Smooth muscle cell (in vitro differentiated cells): Measurements from ENCODE around the gene C12orf57. TPM values are rescaled to one million over a fixed set of nuclear protein-coding genes. Genes with fewer than 3 reads are reported as not detected.
A peak's percentile ranks its signal among the peaks of the same experiment; 100 is the strongest.
"Not testable (repeated sequence)": the region's sequence is repeated elsewhere in the genome, so short reads cannot be mapped to it uniquely, and the experiment has no call there.

Source experiments
- DNase-seq: peaks from one replicate; lab custom pipeline; 2025; ENCODE audit not compliant: unreplicated experiment; lab: John Stamatoyannopoulos, UW
- H2AFZ ChIP-seq: fragments of 200-600 bp; sonication (generic); 2 replicates; pipeline ENCODE4 v1.6.0; 2016; ENCODE audit warnings: antibody characterized with exemption, low read depth, mild to moderate bottlenecking
- H3F3A ChIP-seq: fragments of 200-600 bp; sonication (generic); 2 replicates; pipeline ENCODE4 v1.6.0; 2017; ENCODE audit warnings: antibody characterized with exemption, low read depth
- H3K27ac ChIP-seq: fragments of 200-600 bp; sonication (generic); 2 replicates; pipeline ENCODE4 v1.5.1; 2016; ENCODE audit warnings: low read depth, mild to moderate bottlenecking
- H3K27me3 ChIP-seq: fragments of 200-600 bp; sonication (generic); 2 replicates; pipeline ENCODE4 v1.6.1; 2016; ENCODE audit warnings: low read depth, mild to moderate bottlenecking
- H3K36me3 ChIP-seq: fragments of 200-600 bp; sonication (generic); 2 replicates; pipeline ENCODE4 v1.5.1; 2016; ENCODE audit warnings: low read depth
- H3K4me1 ChIP-seq: fragments of 200-600 bp; sonication (generic); 2 replicates; pipeline ENCODE4 v1.5.1; 2016; ENCODE audit warnings: low read depth
- H3K4me2 ChIP-seq: fragments of 200-600 bp; sonication (generic); 2 replicates; pipeline ENCODE4 v1.6.0; 2016; ENCODE audit warnings: mild to moderate bottlenecking
- H3K4me3 ChIP-seq: fragments of 200-600 bp; sonication (generic); 2 replicates; pipeline ENCODE4 v1.5.1; 2016; ENCODE audit warnings: mild to moderate bottlenecking
- H3K79me2 ChIP-seq: fragments of 200-600 bp; sonication (generic); 2 replicates; pipeline ENCODE4 v1.6.0; 2016; ENCODE audit warnings: low read depth, mild to moderate bottlenecking
- H3K9ac ChIP-seq: fragments of 200-600 bp; sonication (generic); 2 replicates; pipeline ENCODE4 v1.6.0; 2016; ENCODE audit warnings: low read depth
- H3K9me3 ChIP-seq: fragments of 200-600 bp; sonication (generic); replicated peaks from 2 replicates; pipeline ENCODE4 v1.5.1; 2016; ENCODE audit warnings: low read depth
- H4K20me1 ChIP-seq: fragments of 200-600 bp; sonication (generic); 2 replicates; pipeline ENCODE4 v1.6.0; 2016; ENCODE audit warnings: low read depth
- WGBS: methylation state at CpG from one replicate; pipeline ENCODE4 v1.1.7; 2016; ENCODE audit warnings: low lambda C conversion rate; 5-methylcytosine and 5-hydroxymethylcytosine counted together
- polyA plus RNA-seq: library from polyadenylated mRNA; unstranded; fragments of >200 nt; fragmentation: Nextera tagmentation; extraction: Ambion mirVana; gene quantifications from 2 replicates; pipeline ENCODE4 v1.2.1, GENCODE V29; 2016
- total RNA-seq: library from RNA; depleted of rRNA; stranded (reverse); fragments of >200 nt; gene quantifications from 2 replicates; pipeline ENCODE4 v1.2.3, GENCODE V29; 2014
- TF ChIP-seq, protein P1 (sequence below): fragments of 200-600 bp; sonication (generic); IDR thresholded peaks from 2 replicates; pipeline ENCODE4 v1.5.1; 2017; ENCODE audit warnings: borderline replicate concordance, mild to moderate bottlenecking, antibody characterized with exemption; ENCODE audit not compliant: insufficient read depth, poor library complexity, severe bottlenecking

C12orf57 gene
- total and polyA plus RNA-seq, 2 experiments from 2014 or later, result 397 to 494 TPM

DNA sequence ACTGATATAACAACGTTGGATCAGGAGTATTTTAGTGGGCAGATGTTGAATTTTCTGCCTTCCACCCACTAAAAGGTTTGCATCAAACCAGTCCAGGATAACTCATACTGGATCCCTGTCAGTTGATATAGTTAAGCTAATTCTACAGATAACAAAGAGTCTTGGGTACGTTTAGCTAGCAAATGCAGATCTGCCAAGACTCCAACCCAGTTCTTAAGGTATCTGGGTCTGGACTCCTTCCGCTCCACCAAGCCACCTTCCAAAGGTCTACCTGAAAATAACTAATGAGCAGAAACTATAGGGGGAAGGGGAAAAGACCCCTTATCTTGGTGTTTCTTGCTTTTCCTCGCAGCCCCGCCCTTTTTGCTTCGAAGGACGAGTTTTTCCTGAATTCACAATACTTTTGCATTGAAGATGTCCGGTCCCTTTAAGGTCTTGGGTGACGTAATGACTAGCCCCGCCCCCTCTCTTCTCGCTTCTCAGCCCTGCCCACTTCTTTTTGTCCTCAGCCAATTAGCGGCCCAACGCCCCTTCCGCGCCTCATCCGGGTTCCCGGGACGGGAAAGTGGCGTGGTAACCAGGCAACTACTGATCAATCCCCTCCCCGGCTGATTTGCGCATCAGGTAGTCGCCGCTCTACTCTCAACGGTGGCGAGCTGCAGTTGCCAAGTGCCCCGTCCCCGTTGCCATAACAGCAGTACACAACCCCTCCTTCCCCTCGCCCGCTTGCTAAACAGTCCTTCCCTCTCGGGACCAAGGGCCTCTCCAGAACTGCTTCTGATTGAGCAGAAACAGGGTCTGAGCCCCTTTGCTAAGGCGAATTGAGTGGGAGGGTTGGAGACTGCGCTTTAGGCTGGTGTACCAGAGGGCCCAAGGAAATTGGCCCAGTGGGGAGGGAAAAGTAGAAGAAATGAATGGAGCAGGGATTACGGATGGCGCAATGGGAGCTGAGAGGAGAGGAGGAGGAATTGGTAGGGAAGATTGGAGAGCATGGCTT, 39.2 kb upstream of the C12orf57 start, which contains the start of gene LRRC23:
LRRC23 (plus strand) TSS at position 543 of the 997 bp plus-strand sequence. CDS start 812 bp downstream, outside the sequence.
- no peaks in the 10 kb centered on the region for H3K79me2 ChIP-seq
- no peaks in the 10 kb centered on the region for H4K20me1 ChIP-seq
- H3K27ac ChIP-seq, result peak within 1 kb of the TSS; percentile 83
- peaks cover 10% of the 10 kb centered on the region for H3K4me1 ChIP-seq
- whole genome bisulfite sequencing, result 7% methylated on average over 34 of the region's 34 CpGs
- TF ChIP-seq, protein P1, sequence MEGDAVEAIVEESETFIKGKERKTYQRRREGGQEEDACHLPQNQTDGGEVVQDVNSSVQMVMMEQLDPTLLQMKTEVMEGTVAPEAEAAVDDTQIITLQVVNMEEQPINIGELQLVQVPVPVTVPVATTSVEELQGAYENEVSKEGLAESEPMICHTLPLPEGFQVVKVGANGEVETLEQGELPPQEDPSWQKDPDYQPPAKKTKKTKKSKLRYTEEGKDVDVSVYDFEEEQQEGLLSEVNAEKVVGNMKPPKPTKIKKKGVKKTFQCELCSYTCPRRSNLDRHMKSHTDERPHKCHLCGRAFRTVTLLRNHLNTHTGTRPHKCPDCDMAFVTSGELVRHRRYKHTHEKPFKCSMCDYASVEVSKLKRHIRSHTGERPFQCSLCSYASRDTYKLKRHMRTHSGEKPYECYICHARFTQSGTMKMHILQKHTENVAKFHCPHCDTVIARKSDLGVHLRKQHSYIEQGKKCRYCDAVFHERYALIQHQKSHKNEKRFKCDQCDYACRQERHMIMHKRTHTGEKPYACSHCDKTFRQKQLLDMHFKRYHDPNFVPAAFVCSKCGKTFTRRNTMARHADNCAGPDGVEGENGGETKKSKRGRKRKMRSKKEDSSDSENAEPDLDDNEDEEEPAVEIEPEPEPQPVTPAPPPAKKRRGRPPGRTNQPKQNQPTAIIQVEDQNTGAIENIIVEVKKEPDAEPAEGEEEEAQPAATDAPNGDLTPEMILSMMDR, result no peak
- H3F3A ChIP-seq, result no peaks in the 10 kb centered on the region
- peak within 1 kb of the TSS; percentile 95 for H3K9ac ChIP-seq
- no peaks in the 10 kb centered on the region for H3K9me3 ChIP-seq
- no peaks in the 10 kb centered on the region for H3K36me3 ChIP-seq
- no peaks in the 10 kb centered on the region for H3K27me3 ChIP-seq
- H3K4me3 ChIP-seq, result peak within 1 kb of the TSS; percentile 77
- peak; percentile 73 for DNase-seq
- peak within 1 kb of the TSS; percentile 98 for H3K4me2 ChIP-seq
- peak within 1 kb of the TSS; percentile 81 for H2AFZ ChIP-seq

- H3K79me2 ChIP-seq, result no peaks in the 10 kb centered on the region
- H3K9ac ChIP-seq, result peak overlapping the region; percentile 95
- peaks cover 10% of the 10 kb centered on the region for H3K4me1 ChIP-seq
- H3K9me3 ChIP-seq, result no peaks in the 10 kb centered on the region
- no peaks in the 10 kb centered on the region for H3K36me3 ChIP-seq
- no peaks in the 10 kb centered on the region for H3F3A ChIP-seq
- DNase-seq, result no peak
- no peaks in the 10 kb centered on the region for H4K20me1 ChIP-seq
- H3K4me3 ChIP-seq, result peak overlapping the region; percentile 77
- H3K27me3 ChIP-seq, result no peaks in the 10 kb centered on the region
- TF ChIP-seq, protein P1, result no peak
- peak overlapping the region; percentile 83 for H3K27ac ChIP-seq
- no peak overlapping the region for H2AFZ ChIP-seq
- 61% methylated on average over 5 of the region's 5 CpGs for WGBS
- peak overlapping the region; percentile 98 for H3K4me2 ChIP-seq
Measured at GRCh38 chr12:6905414-6906040, 38.3 kb upstream of the C12orf57 start.

DNA sequence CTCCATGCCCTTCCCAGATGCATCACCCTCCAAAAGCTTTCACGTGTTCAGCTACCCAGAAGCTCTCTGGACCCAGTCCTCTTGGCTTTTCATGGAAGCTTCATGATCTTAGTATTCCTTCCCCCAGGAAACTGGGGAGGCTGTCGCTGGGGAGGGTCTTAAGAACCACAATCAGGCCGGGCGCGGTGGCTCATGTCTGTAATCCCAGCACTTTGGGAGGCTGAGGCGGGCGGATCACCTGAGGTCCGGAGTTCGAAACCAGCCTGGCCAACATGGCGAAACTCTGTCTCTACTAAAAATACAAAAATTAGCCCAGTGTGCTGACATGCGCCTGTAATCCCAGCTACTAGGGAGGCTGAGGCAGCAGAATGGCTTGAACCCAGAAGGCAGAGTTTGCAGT, 35.7 kb upstream of the C12orf57 start:
- H3K79me2 ChIP-seq, H3K9me3 ChIP-seq, H3F3A ChIP-seq, H3K4me2 ChIP-seq, H4K20me1 ChIP-seq, H3K9ac ChIP-seq, H2AFZ ChIP-seq, H3K27ac ChIP-seq, H3K4me3 ChIP-seq, DNase-seq, H3K27me3 ChIP-seq, H3K36me3 ChIP-seq: not testable (repeated sequence)
- H3K4me1 ChIP-seq, result peaks cover 10% of the 10 kb centered on the region
- WGBS, result 97% methylated on average over 11 of the region's 11 CpGs

- Histone ChIP-seq H3K79me2 (no peaks in the 10 kb centered on the region), H2AFZ (no peak overlapping the region), H3K9ac (no peak overlapping the region), H3K4me3 (no peak overlapping the region), H4K20me1 (no peaks in the 10 kb centered on the region), H3K27ac (no peak overlapping the region), H3K4me1 (peaks cover 12% of the 10 kb centered on the region), H3K36me3 (no peaks in the 10 kb centered on the region), H3K4me2 (no peak overlapping the region), H3K27me3 (no peaks in the 10 kb centered on the region), H3K9me3 (no peaks in the 10 kb centered on the region), H3F3A (no peaks in the 10 kb centered on the region)
- DNase-seq, result no peak
- TF ChIP-seq, protein P1, result no peak
- WGBS, result 98% methylated on average over 4 of the region's 4 CpGs
Measured at GRCh38 chr12:6909421-6910145, 34.2 kb upstream of the C12orf57 start.
